Embryonic facial prominence (tissue), 1 donor: ENCODE data around the gene L3MBTL4.

ENCODE experiments used
- DNase-seq: peaks from one replicate; pipeline ENCODE4 v3.0.0-alpha.2; 2016; ENCODE audit errors: extremely low spot score

L3MBTL4 gene

GRCh38 chr18:6366776-6367175 is 47.9 kb downstream of the L3MBTL4 start:
- DNase-seq: no peak

DNA sequence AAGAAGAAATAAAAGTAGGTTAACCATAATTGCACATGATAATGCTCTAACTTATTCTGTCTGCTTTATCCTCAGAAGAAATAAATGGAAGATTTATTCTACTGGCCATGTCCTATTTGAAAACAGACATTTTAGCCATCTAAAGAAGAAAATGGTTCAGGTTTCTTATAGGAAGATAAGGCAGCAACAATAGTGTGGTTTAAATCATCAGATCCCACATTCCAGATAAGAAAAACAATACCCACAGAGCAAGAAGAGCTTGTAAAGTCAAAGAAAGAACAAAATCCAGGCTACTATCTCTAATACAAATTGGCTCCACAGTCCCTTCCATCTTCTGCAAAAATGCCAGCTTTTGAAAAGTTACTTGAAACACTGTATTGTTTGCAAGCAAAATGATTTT is 49.3 kb downstream of the L3MBTL4 start:
- no peak for DNase-seq

DNA sequence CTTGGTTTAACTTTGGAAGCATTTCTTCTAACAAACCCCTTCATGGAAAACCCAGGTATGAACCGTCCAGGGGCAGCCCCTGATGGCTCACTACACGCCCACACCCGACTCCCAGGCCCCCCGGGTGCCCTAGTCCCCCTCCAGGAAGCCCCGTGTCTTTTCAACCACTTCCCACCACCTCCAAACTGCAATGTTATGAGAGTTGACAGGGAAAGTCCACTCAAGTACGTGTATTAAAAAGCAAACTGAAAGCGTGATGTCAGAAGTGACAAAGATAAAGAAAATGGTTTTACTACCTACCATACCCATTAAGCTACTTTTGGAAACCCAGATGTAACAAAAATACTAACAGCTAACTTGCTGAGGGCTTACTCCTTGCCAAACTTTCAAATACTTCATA is 51.5 kb downstream of the L3MBTL4 start:
- DNase-seq: no peak

GRCh38 chr18:6362559-6363129 is 52.1 kb downstream of the L3MBTL4 start:
- no peak for DNase-seq

DNA sequence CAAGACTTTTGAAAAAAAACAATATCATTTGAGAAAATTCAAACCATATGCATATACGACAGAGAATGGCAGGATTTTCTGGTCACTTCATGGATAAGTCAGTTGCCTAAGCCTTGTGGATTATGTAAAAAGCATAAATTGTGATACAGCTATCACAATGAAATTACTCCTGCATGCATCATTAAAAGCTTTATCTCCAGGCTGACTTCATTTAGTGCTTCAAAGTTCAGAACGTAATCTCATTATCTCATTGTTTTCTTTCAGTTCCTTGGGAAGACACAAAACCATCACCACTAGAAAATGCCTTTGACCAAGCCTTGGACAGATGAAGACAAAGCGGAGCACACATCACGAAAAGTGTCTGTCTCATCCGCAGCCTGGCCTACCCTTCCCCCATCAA is 57.0 kb downstream of the L3MBTL4 start:
- no peak for DNase-seq

GRCh38 chr18:6355789-6356589 is 58.7 kb downstream of the L3MBTL4 start:
- DNase-seq: no peak

DNA sequence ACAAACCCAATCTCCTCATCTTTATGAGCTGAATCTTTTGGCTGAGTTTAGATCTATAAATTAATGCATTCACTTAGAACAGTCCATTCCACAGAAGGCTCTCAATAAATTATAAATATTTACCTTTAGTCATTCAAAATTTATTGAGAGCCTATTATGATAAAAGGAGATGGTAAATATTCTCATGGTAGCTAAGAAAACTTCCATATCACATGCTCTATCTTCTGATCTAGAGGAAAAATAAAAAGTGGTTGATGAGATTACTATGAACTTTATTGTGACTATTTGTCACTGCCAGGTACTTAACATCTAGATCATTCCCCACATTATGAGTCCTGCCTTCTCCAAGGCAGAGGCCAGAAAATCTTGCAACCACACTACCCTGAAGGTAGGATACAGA is 62.4 kb downstream of the L3MBTL4 start:
- DNase-seq: no peak

DNA sequence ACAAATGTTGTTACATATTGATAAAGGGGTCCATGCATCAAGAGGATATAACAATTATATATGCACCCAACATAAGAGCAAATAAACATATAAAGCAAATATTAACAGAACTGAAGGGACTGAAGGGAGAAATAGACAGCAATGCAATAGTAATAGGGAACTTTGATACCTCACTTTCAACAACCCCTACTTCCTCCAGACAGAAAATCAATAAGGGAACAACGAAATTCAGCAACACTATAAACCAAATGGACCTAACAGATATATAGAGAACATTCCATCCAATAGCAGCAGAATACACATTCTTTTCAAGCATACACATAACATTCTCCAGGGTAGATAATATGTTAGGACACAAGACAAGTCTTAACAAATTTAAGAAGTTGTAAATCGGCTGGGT is 71.7 kb downstream of the L3MBTL4 start:
- no peak for DNase-seq

DNA sequence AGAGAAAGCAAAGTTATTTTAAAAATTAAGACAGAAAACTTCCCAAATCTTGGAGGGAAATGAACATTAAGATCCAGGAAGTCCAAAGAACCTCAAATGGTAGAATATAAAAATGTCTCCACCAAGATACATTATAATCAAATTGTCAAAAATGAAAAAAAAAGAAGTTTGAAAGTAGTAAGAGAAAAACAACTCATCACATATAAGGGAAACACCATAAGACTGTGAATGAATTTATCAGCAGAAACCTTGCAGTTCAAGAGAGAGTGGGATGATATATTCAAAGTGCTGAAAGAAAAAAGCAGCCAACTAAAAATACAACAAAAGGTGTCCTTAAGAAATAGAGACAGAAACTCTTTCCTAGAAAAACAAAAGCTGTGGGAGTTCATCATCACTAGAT is 73.0 kb downstream of the L3MBTL4 start:
- no peak for DNase-seq

- DNase-seq: no peak
Measured at GRCh38 chr18:6341303-6341702, 73.4 kb downstream of the L3MBTL4 start.

DNA sequence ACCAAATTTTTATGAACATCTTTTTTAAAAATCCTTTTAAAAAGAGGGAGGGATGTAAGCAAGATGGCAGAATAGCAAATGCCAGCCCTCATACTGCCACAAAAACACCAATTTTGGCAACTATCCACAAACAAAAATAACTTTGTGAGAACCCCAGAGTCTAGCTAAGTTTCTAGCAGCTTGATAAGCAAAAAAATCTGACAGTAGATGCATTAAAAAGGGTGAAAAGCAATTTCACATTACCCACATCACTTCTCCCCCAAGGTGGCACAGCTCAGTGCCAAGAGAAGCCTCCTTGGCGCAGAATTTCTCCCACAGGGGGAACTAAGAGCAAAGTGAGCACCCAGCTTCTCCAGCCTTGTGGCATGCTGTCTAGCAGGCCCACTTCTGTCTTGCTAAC is 74.6 kb downstream of the L3MBTL4 start:
- DNase-seq: no peak

GRCh38 chr18:6336239-6336638 is 78.5 kb downstream of the L3MBTL4 start:
- DNase-seq: no peak

- no peak for DNase-seq
Measured at GRCh38 chr18:6333981-6334380, 80.7 kb downstream of the L3MBTL4 start.

GRCh38 chr18:6331872-6332271 is 82.8 kb downstream of the L3MBTL4 start:
- no peak for DNase-seq

DNA sequence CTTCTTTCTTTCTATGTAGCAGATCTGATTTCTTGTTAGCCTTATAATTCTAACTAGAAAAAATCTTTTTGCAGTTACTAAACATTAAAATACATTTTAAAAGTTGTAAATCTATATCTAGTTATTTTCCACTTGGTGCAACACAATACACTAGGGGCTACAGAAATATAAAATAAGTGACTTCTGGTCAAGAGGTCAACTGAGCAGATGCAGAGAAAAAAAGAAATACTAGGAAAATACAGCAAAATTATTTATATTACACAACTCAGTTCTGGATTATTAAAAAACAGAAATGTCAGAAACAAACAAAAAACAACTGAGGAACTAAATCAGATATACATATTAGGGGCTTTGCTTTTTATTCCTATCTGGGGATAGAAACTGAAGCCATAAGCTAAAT is 83.9 kb downstream of the L3MBTL4 start:
- no peak for DNase-seq

GRCh38 chr18:6328621-6329010 is 86.1 kb downstream of the L3MBTL4 start:
- DNase-seq: no peak

- no peak for DNase-seq
Measured at GRCh38 chr18:6327895-6328620, 86.7 kb downstream of the L3MBTL4 start.

DNA sequence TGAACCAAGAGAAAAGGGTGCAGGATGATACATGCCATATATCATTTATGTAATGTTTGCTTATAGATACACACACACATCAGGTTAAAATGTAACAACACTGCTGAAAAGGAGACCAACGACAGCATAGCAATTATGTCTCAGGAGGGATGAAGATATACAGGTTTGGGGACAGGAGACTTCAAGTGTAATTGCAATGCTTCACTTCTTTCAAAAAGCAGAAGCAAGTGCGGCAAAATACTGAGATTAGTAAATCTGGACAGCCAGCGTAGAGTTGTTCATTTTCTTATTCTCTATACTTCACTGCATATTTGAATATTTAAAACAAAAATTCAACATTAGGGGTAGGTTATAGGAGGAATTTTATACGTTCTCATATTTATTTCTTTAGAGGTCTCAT is 87.2 kb downstream of the L3MBTL4 start:
- no peak for DNase-seq

GRCh38 chr18:6326566-6326965 is 88.1 kb downstream of the L3MBTL4 start:
- DNase-seq: no peak

GRCh38 chr18:6323319-6323889 is 91.3 kb downstream of the L3MBTL4 start:
- DNase-seq: no peak

DNA sequence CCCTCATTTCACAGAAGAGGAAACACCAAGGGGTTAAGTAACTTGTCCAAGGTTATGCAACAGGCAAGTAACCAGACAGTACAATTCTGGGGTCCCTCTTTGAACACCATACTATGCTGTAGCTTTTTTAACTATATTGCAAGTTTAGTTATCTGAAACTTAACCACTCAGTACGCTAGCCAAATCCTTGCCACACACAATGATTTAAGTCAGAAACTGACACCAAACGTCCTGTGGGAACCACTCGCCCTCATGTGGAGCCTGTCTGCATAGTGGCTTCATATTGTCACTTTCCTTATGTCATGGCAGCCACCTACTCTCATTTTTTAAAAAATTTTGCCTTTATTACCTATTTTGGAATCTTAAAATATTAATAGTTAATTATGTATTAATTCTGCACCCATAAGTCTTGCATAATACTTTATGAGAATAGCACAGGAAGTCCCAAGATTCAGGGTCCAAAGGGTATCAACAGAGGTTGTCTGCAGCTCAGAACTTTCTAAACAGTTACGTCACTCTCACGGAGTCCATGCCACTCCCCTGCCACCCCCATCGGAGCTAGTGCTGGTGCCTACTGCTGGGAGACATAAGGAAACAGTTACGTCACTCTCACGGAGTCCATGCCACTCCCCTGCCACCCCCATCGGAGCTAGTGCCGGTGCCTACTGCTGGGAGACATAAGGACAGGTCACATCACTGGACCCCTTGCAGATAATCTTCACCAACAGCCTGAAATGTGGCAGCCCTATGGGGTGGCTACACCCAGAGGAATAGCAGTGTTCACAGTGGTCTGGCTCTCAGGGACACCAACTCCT is 99.0 kb downstream of the L3MBTL4 start:
- DNase-seq: no peak

- no peak for DNase-seq
Measured at GRCh38 chr18:6313415-6313814, 101.3 kb downstream of the L3MBTL4 start.
